Activated naive CD4-positive, alpha-beta T cell treated with anti-CD3 and anti-CD28 coated beads, Interleukin-2, amount 50 U/mL, for 72 hours (primary cell): ENCODE measurements around the gene FANCD2OS. TPM values are rescaled to one million over a fixed set of nuclear protein-coding genes. Genes with fewer than 3 reads are reported as not detected.
"Not testable (repeated sequence)": the region's sequence is repeated elsewhere in the genome, so short reads cannot be mapped to it uniquely, and the experiment has no call there.

Source experiments
- ATAC-seq, 2 donors: fragments of 150-1000 bp; cut with Tn5 transposase; 2 replicates each; pipeline ENCODE4 v1.10.0; 2021; ENCODE audit warnings: mild to moderate bottlenecking in 2 of 2, moderate library complexity in 2 of 2
- DNase-seq, 2 donors: peaks; one replicate each; pipeline ENCODE4 v3.0.0; 2021 to 2022; ENCODE audit warnings: low spot score in 2 of 2
- H3K27ac Mint-ChIP-seq, 2 donors: one replicate each; pipeline ENCODE4 v1.8.0; 2022; ENCODE audit warnings: mild to moderate bottlenecking in 2 of 2, mixed read lengths in 2 of 2
- H3K36me3 Mint-ChIP-seq, 2 donors: one replicate each; pipeline ENCODE4 v1.8.0; 2022; ENCODE audit warnings: mixed read lengths in 2 of 2
- H3K9me3 Mint-ChIP-seq, 2 donors: one replicate each; pipeline ENCODE4 v1.8.0; 2022; ENCODE audit warnings: mixed read lengths in 2 of 2
- total RNA-seq, 2 donors: library from RNA; stranded (reverse); gene quantifications; one replicate each; pipeline ENCODE4 v1.2.3, GENCODE V29; 2022

FANCD2OS gene, protein sequence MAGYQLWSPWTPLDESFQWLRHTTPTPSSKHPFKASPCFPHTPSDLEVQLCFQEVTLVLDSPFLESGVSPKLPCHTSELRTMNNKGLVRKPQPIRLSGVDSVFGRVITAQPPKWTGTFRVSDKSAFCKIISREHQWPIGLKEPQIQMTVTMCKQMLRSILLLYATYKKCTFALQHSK
- total RNA-seq = not detected

GRCh38 chr3:10108091-10108490 is at the start of gene FANCD2OS:
FANCD2OS (minus strand) TSS chr3:10108255; CDS start chr3:10104774, 3,481 bp downstream.
- no peaks in the 10 kb centered on the region for H3K9me3 Mint-ChIP-seq
- no peak for DNase-seq
- no peak within 1 kb of the TSS for H3K27ac Mint-ChIP-seq
- H3K36me3 Mint-ChIP-seq = no peaks in the 10 kb centered on the region
- no peak for ATAC-seq

DNA sequence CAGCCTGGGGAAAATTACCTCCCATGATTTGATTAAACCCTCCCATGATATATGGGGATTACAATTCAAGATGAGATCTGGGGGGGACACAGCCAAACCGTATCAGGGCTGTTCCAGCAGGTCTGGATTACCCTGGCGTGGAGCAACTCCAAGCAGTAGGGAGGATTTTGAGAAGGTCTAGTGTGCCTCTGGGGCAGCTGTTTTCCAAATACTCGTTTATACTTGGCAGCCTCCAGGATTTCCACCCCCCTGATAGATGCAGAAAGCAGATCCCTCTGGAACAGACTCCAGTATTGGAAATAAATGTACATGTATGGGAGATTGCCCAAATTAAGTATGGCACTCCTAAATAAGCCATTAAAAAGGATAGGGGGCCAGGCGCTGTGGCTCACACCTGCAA is 49.0 kb upstream of the FANCD2OS start:
- H3K36me3 Mint-ChIP-seq = peaks cover 0 to 9% of the 10 kb centered on the region in 2 donors
- no peak overlapping the region for H3K27ac Mint-ChIP-seq
- H3K9me3 Mint-ChIP-seq = no peaks in the 10 kb centered on the region
- no peak for ATAC-seq
- no peak for DNase-seq

GRCh38 chr3:10155658-10156057 is 47.6 kb upstream of the FANCD2OS start:
- H3K27ac Mint-ChIP-seq = no peak overlapping the region
- no peak for DNase-seq
- no peaks in the 10 kb centered on the region for H3K9me3 Mint-ChIP-seq
- peaks cover 0 to 17% of the 10 kb centered on the region in 2 donors for H3K36me3 Mint-ChIP-seq
- no peak for ATAC-seq

GRCh38 chr3:10155123-10155472 is 47.0 kb upstream of the FANCD2OS start:
- no peak overlapping the region for H3K27ac Mint-ChIP-seq
- H3K36me3 Mint-ChIP-seq = peaks cover under 1 to 21% of the 10 kb centered on the region in 2 donors
- no peaks in the 10 kb centered on the region for H3K9me3 Mint-ChIP-seq
- DNase-seq (no peak), ATAC-seq (no peak)

DNA sequence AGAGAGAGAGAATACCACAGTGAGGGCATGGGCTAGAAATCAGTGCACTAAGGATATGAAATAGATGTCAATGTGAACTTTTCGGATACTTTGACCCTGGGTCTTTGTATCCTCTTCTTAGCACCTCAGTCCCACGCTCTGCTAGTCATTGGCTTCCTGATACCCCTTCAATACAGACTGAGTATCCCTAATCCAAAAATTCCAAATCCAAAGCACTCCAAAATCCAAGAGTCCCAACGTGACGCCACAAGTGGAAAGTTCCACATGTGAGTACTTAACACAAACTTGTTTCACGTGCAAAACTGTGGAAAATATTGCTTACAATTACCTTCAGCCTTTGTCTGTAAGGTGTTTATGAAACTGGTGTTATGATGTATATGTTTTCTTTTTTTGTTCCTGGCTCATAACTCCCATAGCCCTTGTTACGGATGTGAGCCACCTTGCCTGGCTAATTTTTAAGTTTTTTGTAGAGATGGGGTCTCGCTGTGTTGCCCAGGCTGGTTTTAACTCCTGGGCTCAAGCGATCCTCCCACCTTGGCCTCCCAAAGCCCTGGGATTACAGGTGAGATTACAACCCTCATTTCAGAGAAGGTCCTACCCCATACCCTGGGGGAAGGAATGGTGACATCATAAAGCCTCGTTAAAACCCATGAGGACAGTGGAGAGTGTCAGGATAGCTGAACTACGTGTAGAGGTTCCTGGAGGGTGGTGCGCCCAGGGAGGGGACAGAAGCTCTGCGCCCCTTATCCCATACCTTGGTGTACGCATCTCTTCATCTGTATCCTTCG is 46.5 kb upstream of the FANCD2OS start:
- H3K27ac Mint-ChIP-seq = peak overlapping the region in 1 of 2 donors; percentile 22
- no peaks in the 10 kb centered on the region for H3K9me3 Mint-ChIP-seq
- H3K36me3 Mint-ChIP-seq = peaks cover 6 to 26% of the 10 kb centered on the region in 2 donors
- no peak for ATAC-seq
- no peak for DNase-seq

DNA sequence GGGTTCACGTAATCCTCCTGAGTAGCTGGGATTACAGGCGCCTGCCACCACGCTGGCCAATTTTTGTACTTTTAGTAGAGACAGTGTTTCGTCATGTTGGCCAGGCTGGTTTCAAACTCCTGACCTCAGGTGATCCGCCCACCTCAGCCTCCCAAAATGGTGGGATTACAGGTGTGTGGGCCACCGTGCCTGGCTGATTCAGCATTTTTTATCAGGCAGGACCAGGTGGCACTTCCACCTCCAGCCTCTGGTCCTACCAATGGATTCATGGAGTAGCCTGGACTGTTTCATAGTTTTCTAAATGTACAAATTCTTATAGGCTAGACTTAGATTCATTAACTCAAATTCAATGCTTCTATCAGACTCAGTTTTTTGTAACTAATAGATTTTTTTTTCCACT is 42.9 kb upstream of the FANCD2OS start:
- H3K9me3 Mint-ChIP-seq = no peaks in the 10 kb centered on the region
- DNase-seq (no peak), ATAC-seq (no peak)
- H3K27ac Mint-ChIP-seq = peak overlapping the region in 1 of 2 donors; percentile 2
- peaks cover 12 to 37% of the 10 kb centered on the region in 2 donors for H3K36me3 Mint-ChIP-seq

GRCh38 chr3:10149226-10149625 is 41.2 kb upstream of the FANCD2OS start:
- no peak for DNase-seq
- no peak for ATAC-seq
- Mint-ChIP-seq H3K9me3 (no peaks in the 10 kb centered on the region), H3K36me3 (peaks cover 12 to 44% of the 10 kb centered on the region in 2 donors), H3K27ac (peak overlapping the region in 1 of 2 donors; percentile 38)

DNA sequence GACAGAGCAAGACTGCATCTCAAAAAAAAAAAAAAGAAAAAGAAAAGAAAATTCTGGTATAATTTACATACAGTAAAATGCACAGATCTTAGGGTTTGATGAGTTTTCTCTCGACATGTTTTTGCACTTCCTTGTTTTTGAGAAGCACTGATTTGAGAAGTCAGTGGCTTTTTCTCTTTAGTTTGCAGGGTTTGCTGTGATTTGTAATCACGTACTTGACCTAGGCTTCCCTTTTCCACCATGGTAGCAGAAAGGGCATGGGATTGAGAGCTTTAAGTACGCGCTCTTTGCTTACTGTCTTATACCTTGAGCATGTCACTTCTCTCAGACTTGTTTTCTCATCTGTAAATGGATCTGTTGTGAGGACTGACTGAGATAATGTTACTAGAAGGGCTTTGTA is 37.6 kb upstream of the FANCD2OS start:
- no peak for ATAC-seq
- no peak for DNase-seq
- Mint-ChIP-seq H3K27ac (peak overlapping the region in 1 of 2 donors; percentile 29), H3K9me3 (no peaks in the 10 kb centered on the region), H3K36me3 (peaks cover 26 to 55% of the 10 kb centered on the region in 2 donors)

DNA sequence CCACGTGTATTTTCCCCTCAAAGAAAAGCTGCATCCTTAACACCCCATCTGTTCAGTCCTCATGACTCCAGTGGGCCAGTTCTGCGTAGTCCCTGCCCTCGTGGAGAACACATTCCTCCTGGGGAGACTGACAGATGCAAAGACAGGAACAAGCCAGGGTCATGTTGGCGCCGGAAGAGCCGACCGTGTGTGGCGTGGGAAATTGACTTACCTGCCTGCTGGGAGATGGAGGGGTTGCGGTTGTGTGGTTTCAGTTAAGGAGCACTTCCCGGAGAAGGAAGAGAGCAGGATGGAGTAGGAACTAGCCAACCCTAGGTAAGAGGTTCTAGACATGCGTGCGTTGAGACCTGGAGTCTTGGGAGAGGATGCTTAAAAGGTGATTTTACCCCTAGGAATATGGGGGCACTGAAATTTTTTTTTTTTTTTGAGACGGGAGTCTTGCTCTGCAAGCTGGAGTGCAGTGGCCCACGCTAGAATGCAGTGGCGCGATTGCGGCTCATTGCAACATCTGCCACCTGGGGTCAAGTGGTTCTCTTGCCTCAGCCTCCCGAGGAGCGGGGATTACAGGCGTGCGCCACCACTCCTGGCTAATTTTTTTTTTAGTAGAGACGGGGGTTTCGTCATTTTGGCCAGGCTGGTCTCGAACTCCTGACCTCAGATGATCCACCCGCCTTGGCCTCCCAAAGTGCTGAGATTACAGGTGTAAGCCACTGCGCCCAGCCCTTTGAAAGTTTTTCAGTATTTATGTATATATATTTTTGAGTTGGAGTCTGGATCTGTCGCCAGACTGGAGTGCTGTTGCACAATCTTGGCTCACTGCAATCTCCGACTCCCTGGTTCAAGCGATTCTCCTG is 34.9 kb upstream of the FANCD2OS start:
- Mint-ChIP-seq H3K9me3 (no peaks in the 10 kb centered on the region), H3K36me3 (peaks cover 14 to 39% of the 10 kb centered on the region in 2 donors), H3K27ac (peak overlapping the region; percentile 96 to 98)
- ATAC-seq = peak in 1 of 2 donors; percentile 11
- no peak for DNase-seq

GRCh38 chr3:10140996-10141546 is 33.0 kb upstream of the FANCD2OS start:
- peaks cover 14 to 31% of the 10 kb centered on the region in 2 donors for H3K36me3 Mint-ChIP-seq
- H3K27ac Mint-ChIP-seq = peak overlapping the region; percentile 95 to 98
- H3K9me3 Mint-ChIP-seq = no peaks in the 10 kb centered on the region
- ATAC-seq = peak in 1 of 2 donors; percentile 10
- DNase-seq = peak in 1 of 2 donors; percentile 17

- ATAC-seq = no peak
- DNase-seq = no peak
- Mint-ChIP-seq H3K36me3 (peaks cover 4 to 7% of the 10 kb centered on the region in 2 donors), H3K9me3 (no peaks in the 10 kb centered on the region), H3K27ac (no peak overlapping the region)
These were observed 29.1 kb upstream of the FANCD2OS start for GRCh38 chr3:10137178-10137577.

- ATAC-seq (no peak), DNase-seq (no peak)
- no peak overlapping the region for H3K27ac Mint-ChIP-seq
- H3K36me3 Mint-ChIP-seq = peaks cover 0 to under 1% of the 10 kb centered on the region in 2 donors
- H3K9me3 Mint-ChIP-seq = no peaks in the 10 kb centered on the region
These were observed 28.5 kb upstream of the FANCD2OS start for GRCh38 chr3:10136426-10137005.

DNA sequence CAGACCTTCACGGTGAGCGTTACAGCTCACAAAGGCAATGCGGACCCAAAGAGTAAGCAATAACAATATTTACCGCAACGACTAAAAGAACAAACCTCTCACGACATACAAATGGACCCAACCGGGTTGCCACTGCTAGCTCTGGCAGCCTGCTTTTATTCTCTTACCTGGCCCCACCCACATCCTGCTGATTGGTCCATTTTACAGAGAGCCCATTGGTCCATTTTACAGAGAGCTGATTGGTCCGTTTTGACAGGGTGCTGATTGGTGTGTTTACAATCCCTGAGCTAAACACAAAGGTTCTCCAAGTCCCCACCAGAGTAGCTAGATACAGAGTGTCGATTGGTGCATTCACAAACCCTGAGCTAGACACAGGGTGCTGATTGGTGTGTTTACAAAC is 27.8 kb upstream of the FANCD2OS start:
- DNase-seq, H3K9me3 Mint-ChIP-seq, H3K36me3 Mint-ChIP-seq, ATAC-seq, H3K27ac Mint-ChIP-seq: not testable (repeated sequence)

GRCh38 chr3:10122724-10123123 is 14.7 kb upstream of the FANCD2OS start:
- H3K36me3 Mint-ChIP-seq = peaks cover 11 to 43% of the 10 kb centered on the region in 2 donors
- no peak for DNase-seq
- H3K9me3 Mint-ChIP-seq = no peaks in the 10 kb centered on the region
- peak; percentile 24 to 53 for ATAC-seq
- peak overlapping the region in 1 of 2 donors; percentile 12 for H3K27ac Mint-ChIP-seq

DNA sequence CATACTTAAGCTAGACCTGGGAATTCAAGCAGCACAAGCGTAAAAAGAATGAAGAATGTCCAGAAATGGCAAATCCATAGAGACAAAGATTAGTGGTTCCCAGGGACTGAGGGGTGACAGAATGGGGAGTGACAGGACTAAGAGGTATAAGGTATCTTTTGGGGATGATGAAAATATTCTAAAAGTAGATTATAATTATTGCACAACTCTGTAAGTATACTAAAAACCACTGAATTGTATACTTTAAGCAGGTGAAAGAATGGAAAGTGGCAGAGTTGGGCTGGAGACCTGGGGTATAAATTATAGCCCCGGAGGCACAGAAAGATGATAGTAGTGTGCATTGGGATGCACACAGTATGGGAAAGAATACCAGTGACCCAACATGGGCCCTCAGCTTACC is 13.0 kb upstream of the FANCD2OS start:
- DNase-seq = no peak
- Mint-ChIP-seq H3K36me3 (peaks cover 7 to 35% of the 10 kb centered on the region in 2 donors), H3K9me3 (no peaks in the 10 kb centered on the region), H3K27ac (no peak overlapping the region)
- no peak for ATAC-seq

- Mint-ChIP-seq H3K27ac (no peak overlapping the region), H3K36me3 (peaks cover 15 to 38% of the 10 kb centered on the region in 2 donors), H3K9me3 (no peaks in the 10 kb centered on the region)
- DNase-seq (no peak), ATAC-seq (no peak)
These were observed 11.3 kb upstream of the FANCD2OS start for GRCh38 chr3:10119376-10119775.
